HepG2 (cell line): ENCODE results near the gene PARK7. TPM values are rescaled to one million over a fixed set of nuclear protein-coding genes. Genes with fewer than 3 reads are reported as not detected.

ENCODE experiments used
- ATAC-seq: fragments of 200-7000 bp; cut with Tn5 transposase; 3 replicates; pipeline ENCODE4 v1.9.1; 2020; ENCODE audit warnings: mild to moderate bottlenecking, moderate library complexity
- BruUV-seq: library from RNA; stranded (reverse); fragments of 400-500 nt; replicated peaks from 2 replicates; lab custom pipeline; 2021; lab: Mats Ljungman, UMichigan
- CTCF ChIA-PET: fragments of 300-600 bp; formaldehyde crosslinking; extraction: SDS; loops from one replicate; lab custom pipeline; 2021; ENCODE audit warnings: low total read pairs, inconsistent platforms, low intra/inter-chr PET ratio; lab: Yijun Ruan, JAX
- POLR2A ChIA-PET: fragments of 350-600 bp; sonication (Branson Sonifier 250); formaldehyde crosslinking; loops from one replicate; lab custom pipeline; 2020; ENCODE audit warnings: antibody characterized with exemption, inconsistent platforms; lab: Yijun Ruan, JAX
- DNase-seq: peaks from one replicate; pipeline ENCODE4 v3.0.0-alpha.2; 2015; ENCODE audit warnings: low spot score
- FAIRE-seq: peaks from 3 replicates; lab custom pipeline; 2011; peaks lifted over from hg19 to GRCh38; lab: Jason Lieb, UNC
- H2AFZ ChIP-seq: one replicate; pipeline ENCODE4 v1.6.1; 2011; ENCODE audit warnings: low read length, inconsistent platforms
- H3K27ac ChIP-seq: fragments of 300-600 bp; 3 replicates; pipeline ENCODE4 v1.8.0; 2011; ENCODE audit warnings: mixed run types, mild to moderate bottlenecking, mixed read lengths, low read length, inconsistent platforms; ENCODE audit not compliant: insufficient read depth; ENCODE audit errors: extremely low read length
- H3K27me3 ChIP-seq, 2 experiments: fragments of 200-600 bp in 1 of 2; 2 replicates in 1 of 2; 3 replicates in 1 of 2; pipeline versions ENCODE4 v1.6.0 to v1.8.0; 2011; ENCODE audit warnings: low read length in 2 of 2, mild to moderate bottlenecking in 2 of 2, moderate library complexity in 2 of 2, inconsistent platforms in 1 of 2; ENCODE audit not compliant: insufficient read depth in 2 of 2, control insufficient read depth in 1 of 2
- H3K36me3 ChIP-seq, 2 experiments: fragments of 200-600 bp in 1 of 2; replicated peaks in 1 of 2; 2 replicates in 1 of 2; 3 replicates in 1 of 2; pipeline versions ENCODE4 v1.5.1 to v1.8.0; 2011; ENCODE audit warnings: low read length in 2 of 2, inconsistent platforms in 1 of 2; ENCODE audit not compliant: insufficient read depth in 2 of 2, control insufficient read depth in 1 of 2
- H3K4me1 ChIP-seq: 2 replicates; pipeline ENCODE4 v1.5.1; 2012; ENCODE audit warnings: low read length, inconsistent platforms; ENCODE audit not compliant: insufficient read depth
- H3K4me2 ChIP-seq: 2 replicates; pipeline ENCODE4 v1.6.0; 2011; ENCODE audit warnings: low read depth, low read length, inconsistent platforms
- H3K4me3 ChIP-seq, 3 experiments: fragments of 200-600 bp in 1 of 3; sonication (generic), shearing (Covaris generic) in 1 of 3; replicated peaks in 1 of 3; 2 replicates each; pipeline ENCODE4 v1.5.1; 2011 to 2016; ENCODE audit warnings: low read length in 3 of 3, inconsistent platforms in 2 of 3, low read depth in 2 of 3, mild to moderate bottlenecking in 2 of 3, control low read depth in 1 of 3, mixed read lengths in 1 of 3; ENCODE audit not compliant: insufficient read depth in 1 of 3
- H3K79me2 ChIP-seq: one replicate; pipeline ENCODE4 v1.6.1; 2011; ENCODE audit warnings: low read length, inconsistent platforms; ENCODE audit not compliant: insufficient read depth
- H3K9ac ChIP-seq: 2 replicates; pipeline ENCODE4 v1.6.0; 2011; ENCODE audit warnings: mild to moderate bottlenecking, low read depth, low read length, inconsistent platforms; ENCODE audit not compliant: insufficient read depth
- H3K9me3 ChIP-seq: 2 replicates; pipeline ENCODE4 v1.5.1; 2012; ENCODE audit warnings: mild to moderate bottlenecking, low read length
- H4K20me1 ChIP-seq: 2 replicates; pipeline ENCODE4 v1.6.0; 2011; ENCODE audit warnings: inconsistent platforms, mild to moderate bottlenecking, low read length, moderate library complexity; ENCODE audit not compliant: insufficient read depth
- CCAR2 ChIP-seq: fragments of 200-400 bp; formaldehyde crosslinking; optimal IDR thresholded peaks from 2 replicates; pipeline ENCODE3; 2018; ENCODE audit warnings: low read depth, mild to moderate bottlenecking, low read length, moderate library complexity
- JUN ChIP-seq: sonication (generic); formaldehyde crosslinking; IDR thresholded peaks from 2 replicates; pipeline ENCODE4 v1.4.0; 2020; ENCODE audit warnings: mild to moderate bottlenecking, missing genetic modification reagents
- MXI1 ChIP-seq: IDR thresholded peaks from 3 replicates; pipeline ENCODE4 v1.6.1; 2012; ENCODE audit warnings: low read depth, low read length, inconsistent platforms, borderline replicate concordance
- SNAPC5 ChIP-seq: sonication (generic); formaldehyde crosslinking; IDR thresholded peaks from 2 replicates; pipeline ENCODE4 v1.8.1; 2023; ENCODE audit warnings: mild to moderate bottlenecking, missing genetic modification reagents, borderline replicate concordance
- TCF7 ChIP-seq: sonication (generic); IDR thresholded peaks from 2 replicates; pipeline ENCODE4 v1.6.1; 2016; ENCODE audit warnings: antibody characterized with exemption, low read depth
- ZNF547 ChIP-seq: sonication (generic); formaldehyde crosslinking; IDR thresholded peaks from 2 replicates; pipeline ENCODE4 v1.5.1; 2020; ENCODE audit warnings: mild to moderate bottlenecking, missing genetic modification reagents
- WGBS: methylation state at CpG from one replicate; pipeline ENCODE4 v1.1.6; 2017; ENCODE audit warnings: low lambda C conversion rate; 5-methylcytosine and 5-hydroxymethylcytosine counted together
- in situ Hi-C: cut with HindIII; loops from 2 replicates; pipeline ENCODE4 v1.10.0; 2017; ENCODE audit warnings: low pct_unique_long_range_greater_than_20kb; ENCODE audit not compliant: extremely low pct_ligation_motif_present
- intact Hi-C: fragments of 100-400 bp; cut with micrococcal nuclease; formaldehyde crosslinking; loops from one replicate; pipeline ENCODE4 v1.10.0; 2022; ENCODE audit not compliant: unreplicated experiment
- polyA plus RNA-seq, 8 experiments: library from polyadenylated mRNA; depleted of rRNA in 3 of 8; stranded (reverse) in 7 of 8; unstranded in 1 of 8; fragments of >200 nt; fragmentation: Illumina TruSeq in 4 of 8; extraction: Trizol in 4 of 8; gene quantifications; 2 replicates each; pipeline versions ENCODE4 v1.2.1 to v1.2.3, GENCODE V29; 2011 to 2016; ENCODE audit warnings: low read depth in 4 of 8, missing spikeins in 1 of 8, mixed read lengths in 1 of 8; ENCODE audit not compliant: insufficient read depth in 1 of 8
- total RNA-seq, 5 experiments: library from RNA; depleted of rRNA; stranded (reverse); fragments of >200 nt; fragmentation: Illumina TruSeq; extraction: Trizol; gene quantifications; 2 replicates each; pipeline ENCODE4 v1.2.3, GENCODE V29; 2016; ENCODE audit warnings: low read depth in 1 of 5
- TF ChIP-seq, protein P1 (sequence below): sonication (generic); formaldehyde crosslinking; IDR thresholded peaks from 2 replicates; pipeline ENCODE4 v1.4.0; 2020; ENCODE audit warnings: low read depth, missing genetic modification reagents
- TF ChIP-seq, protein P2 (sequence below): sonication (generic); formaldehyde crosslinking; IDR thresholded peaks from 2 replicates; pipeline ENCODE4 v1.4.0; 2020; ENCODE audit warnings: mild to moderate bottlenecking, missing genetic modification reagents
- TF ChIP-seq, protein P3 (sequence below): sonication (generic); formaldehyde crosslinking; IDR thresholded peaks from 2 replicates; pipeline ENCODE4 v1.8.1; 2022; ENCODE audit warnings: mild to moderate bottlenecking, missing genetic modification reagents

PARK7 gene
- total and polyA plus RNA-seq, 2 of the 13 experiments (the other 11 are each of a cell fraction or from before 2014, with no cell fraction given) = 212 to 296 TPM

DNA sequence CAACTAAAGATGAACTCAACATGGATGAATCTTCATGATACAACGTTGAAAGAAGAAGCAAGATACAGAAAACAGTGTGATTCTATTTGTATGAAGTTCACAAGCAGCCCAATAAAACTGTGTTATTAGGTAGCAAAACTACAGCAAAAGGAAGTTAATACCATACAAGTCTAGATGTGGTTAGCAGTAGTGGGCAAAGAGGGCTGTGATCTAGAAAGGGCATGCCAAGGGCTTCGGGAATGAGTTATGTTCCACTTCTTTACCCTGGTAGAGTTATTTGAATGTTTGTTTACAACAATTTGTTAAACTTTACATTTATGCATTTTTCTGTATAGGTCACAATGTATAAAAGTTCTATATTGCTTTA lies 30.1 kb upstream of the PARK7 start:
- 41% methylated on average over 2 of the region's 2 CpGs for WGBS
- intact Hi-C loops = no loop called here

More for the DNA sequence above, 30.1 kb upstream of the PARK7 start:
- Histone ChIP-seq H3K27me3 (peaks cover 1 to 11% of the 10 kb centered on the region in 2 experiments; a peak in 1 of 5 replicates), H3K36me3 (no peaks in the 10 kb centered on the region), H3K4me2 (no peak overlapping the region), H3K79me2 (no peaks in the 10 kb centered on the region), H3K4me1 (no peaks in the 10 kb centered on the region), H2AFZ (no peak overlapping the region), H3K9ac (no peak overlapping the region), H3K27ac (no peak overlapping the region), H3K4me3 (no peak overlapping the region), H4K20me1 (no peaks in the 10 kb centered on the region), H3K9me3 (no peaks in the 10 kb centered on the region)
- no peak for TF ChIP-seq ZNF547 (CRISPR knock-in tag)
- TF ChIP-seq, protein P1, sequence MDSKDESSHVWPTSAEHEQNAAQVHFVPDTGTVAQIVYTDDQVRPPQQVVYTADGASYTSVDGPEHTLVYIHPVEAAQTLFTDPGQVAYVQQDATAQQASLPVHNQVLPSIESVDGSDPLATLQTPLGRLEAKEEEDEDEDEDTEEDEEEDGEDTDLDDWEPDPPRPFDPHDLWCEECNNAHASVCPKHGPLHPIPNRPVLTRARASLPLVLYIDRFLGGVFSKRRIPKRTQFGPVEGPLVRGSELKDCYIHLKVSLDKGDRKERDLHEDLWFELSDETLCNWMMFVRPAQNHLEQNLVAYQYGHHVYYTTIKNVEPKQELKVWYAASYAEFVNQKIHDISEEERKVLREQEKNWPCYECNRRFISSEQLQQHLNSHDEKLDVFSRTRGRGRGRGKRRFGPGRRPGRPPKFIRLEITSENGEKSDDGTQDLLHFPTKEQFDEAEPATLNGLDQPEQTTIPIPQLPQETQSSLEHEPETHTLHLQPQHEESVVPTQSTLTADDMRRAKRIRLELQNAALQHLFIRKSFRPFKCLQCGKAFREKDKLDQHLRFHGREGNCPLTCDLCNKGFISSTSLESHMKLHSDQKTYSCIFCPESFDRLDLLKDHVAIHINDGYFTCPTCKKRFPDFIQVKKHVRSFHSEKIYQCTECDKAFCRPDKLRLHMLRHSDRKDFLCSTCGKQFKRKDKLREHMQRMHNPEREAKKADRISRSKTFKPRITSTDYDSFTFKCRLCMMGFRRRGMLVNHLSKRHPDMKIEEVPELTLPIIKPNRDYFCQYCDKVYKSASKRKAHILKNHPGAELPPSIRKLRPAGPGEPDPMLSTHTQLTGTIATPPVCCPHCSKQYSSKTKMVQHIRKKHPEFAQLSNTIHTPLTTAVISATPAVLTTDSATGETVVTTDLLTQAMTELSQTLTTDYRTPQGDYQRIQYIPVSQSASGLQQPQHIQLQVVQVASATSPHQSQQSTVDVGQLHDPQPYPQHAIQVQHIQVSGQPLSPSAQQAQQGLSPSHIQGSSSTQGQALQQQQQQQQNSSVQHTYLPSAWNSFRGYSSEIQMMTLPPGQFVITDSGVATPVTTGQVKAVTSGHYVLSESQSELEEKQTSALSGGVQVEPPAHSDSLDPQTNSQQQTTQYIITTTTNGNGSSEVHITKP (CRISPR knock-in tag) = no peak
- no peak for TF ChIP-seq JUN (CRISPR knock-in tag)
- TF ChIP-seq MXI1 = no peak
- TF ChIP-seq SNAPC5 (CRISPR knock-in tag) = no peak
- TF ChIP-seq, protein P2, sequence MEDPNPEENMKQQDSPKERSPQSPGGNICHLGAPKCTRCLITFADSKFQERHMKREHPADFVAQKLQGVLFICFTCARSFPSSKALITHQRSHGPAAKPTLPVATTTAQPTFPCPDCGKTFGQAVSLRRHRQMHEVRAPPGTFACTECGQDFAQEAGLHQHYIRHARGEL (CRISPR knock-in tag) = no peak
- TF ChIP-seq, protein P3, sequence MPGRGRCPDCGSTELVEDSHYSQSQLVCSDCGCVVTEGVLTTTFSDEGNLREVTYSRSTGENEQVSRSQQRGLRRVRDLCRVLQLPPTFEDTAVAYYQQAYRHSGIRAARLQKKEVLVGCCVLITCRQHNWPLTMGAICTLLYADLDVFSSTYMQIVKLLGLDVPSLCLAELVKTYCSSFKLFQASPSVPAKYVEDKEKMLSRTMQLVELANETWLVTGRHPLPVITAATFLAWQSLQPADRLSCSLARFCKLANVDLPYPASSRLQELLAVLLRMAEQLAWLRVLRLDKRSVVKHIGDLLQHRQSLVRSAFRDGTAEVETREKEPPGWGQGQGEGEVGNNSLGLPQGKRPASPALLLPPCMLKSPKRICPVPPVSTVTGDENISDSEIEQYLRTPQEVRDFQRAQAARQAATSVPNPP = no peak
- no peak for TF ChIP-seq CCAR2
- TF ChIP-seq TCF7 = no peak
- DNase-seq (no peak), ATAC-seq (no peak), FAIRE-seq (no peak)
- no TSS peak for BruUV-seq
- ChIA-PET CTCF (no interaction called here), POLR2A (no interaction called here)
- in situ Hi-C loops = no loop called here
